HG03280 (cell line): ENCODE measurements around the gene ADAMTS17.

Experiments
- ATAC-seq: cut with Tn5 transposase; IDR thresholded peaks from one replicate; pipeline ENCODE4 v1.9.1; 2021; ENCODE audit warnings: mild to moderate bottlenecking, moderate library complexity; ENCODE audit not compliant: unreplicated experiment

ADAMTS17 gene

DNA sequence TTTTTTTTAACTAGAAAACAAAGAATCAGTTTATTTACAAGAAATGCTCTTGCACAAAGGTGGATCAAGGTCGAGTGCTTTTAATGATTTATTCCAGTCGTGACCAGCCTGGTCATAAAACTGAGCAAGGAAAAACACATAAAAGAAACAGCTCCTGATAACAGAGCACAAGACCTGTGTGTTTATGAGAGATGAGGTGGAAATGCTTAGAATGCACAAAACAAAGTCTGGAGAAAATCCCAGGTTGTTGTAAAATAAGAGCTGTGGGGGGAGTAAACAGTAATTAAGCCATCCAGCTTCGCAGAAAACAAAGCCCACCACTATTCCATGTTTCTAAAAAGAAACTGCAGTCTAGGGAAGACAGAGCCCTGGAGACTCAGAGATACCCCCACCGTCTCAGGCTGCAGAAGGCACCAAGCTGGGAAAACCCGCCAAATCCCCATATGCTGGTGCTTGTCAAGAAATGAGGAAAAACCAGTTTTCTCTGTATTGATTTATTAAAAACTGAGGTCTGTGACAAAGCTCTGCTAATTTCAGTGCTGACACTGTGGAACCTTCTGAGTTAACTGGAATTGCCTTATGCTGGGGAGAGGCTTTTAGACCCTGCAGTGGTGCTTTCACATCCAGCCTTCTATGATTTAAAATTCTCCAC is 139.3 kb downstream of the ADAMTS17 start:
- no peak for ATAC-seq

DNA sequence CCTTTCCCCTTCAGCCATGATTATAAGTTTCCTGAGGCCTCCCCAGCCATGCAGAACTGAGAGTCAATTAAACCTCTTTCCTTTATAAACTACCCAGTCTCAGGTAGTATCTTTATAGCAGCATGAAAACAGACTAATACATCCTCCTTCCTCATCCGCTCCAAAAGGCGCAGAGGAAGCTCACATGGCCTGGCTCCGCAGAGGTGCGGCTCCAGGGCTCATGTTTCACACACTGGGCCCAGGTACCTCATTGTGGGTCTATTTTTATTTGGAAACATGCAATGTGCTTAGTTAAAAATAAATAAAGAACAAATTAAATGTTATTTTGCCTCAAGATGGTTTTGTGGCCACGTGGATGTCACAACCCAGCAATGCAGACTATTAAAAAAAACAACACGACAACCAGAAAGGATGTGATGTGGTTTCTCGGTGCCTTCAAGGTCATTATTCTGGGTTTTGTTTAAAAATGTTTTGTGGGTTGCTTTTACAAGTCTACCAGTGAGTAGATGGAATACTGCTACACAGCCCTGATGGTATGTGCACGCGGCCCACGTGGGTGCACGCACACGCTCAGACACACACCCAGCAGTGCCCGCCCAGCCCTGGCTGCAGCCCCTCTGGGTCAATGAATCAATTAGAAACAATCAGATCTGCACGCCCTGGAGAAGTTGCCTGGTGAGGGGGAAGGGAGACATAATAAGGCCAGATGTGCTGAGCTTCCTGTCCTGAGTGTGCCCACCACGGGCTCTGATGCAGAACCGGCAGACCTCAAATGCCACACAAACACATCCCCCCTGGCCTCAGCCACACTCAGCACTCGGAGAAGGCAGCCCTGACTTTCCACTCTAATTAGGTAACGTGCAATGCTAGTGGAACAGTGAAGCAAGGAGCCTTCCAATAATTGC is 140.1 kb downstream of the ADAMTS17 start:
- no peak for ATAC-seq

DNA sequence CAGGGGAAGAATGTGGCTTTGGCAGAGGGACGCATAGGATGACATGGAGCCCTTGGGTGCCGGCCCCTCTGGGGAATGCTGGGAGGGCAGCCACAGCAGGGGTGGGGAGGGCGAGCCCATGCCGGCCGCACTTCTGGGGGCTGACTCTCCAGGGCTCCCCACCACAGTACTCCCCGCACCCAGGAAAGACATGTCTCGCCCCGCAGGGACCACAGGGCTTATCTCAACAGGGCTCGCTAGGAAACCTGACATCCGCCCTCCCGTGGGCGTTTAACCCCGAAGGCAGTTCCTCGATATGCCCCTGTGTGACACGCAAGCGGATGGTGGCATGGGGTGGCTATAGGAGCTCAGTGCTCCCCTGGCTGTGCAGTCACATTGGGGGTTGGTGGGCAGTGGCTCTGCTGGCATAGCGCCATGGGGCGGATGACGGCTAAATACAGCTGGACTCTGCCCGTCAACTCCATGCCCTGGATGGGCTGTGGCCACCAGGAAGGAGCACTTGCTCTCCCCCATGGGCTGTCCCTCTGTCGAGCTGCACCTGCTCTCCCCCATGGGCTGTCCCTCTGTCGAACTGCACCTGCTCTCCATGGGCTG is 141.4 kb downstream of the ADAMTS17 start:
- ATAC-seq, result no peak

GRCh38 chr15:100199711-100200286 is 142.0 kb downstream of the ADAMTS17 start:
- no peak for ATAC-seq

DNA sequence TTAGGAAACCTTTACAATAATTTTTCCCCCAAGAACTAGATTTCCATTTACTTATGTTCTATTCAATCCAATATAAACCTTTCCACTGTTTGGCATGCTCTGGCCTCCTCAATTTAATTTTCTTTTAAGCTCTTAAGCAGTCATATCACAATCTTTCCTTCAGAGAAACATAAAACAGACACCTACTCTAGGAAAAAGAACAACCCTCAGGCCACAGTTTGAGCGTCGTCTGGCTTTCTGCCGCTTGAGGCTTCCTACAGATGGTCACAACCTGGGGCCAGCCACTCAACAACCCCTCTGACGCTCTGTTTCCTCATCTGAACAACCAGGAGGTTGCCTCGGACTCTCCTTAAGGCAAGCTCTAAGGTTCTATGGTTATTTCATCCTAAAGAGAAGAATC is 143.3 kb downstream of the ADAMTS17 start:
- no peak for ATAC-seq

GRCh38 chr15:100196326-100197058 is 145.3 kb downstream of the ADAMTS17 start:
- no peak for ATAC-seq

GRCh38 chr15:100194996-100195395 is 146.8 kb downstream of the ADAMTS17 start:
- no peak for ATAC-seq

DNA sequence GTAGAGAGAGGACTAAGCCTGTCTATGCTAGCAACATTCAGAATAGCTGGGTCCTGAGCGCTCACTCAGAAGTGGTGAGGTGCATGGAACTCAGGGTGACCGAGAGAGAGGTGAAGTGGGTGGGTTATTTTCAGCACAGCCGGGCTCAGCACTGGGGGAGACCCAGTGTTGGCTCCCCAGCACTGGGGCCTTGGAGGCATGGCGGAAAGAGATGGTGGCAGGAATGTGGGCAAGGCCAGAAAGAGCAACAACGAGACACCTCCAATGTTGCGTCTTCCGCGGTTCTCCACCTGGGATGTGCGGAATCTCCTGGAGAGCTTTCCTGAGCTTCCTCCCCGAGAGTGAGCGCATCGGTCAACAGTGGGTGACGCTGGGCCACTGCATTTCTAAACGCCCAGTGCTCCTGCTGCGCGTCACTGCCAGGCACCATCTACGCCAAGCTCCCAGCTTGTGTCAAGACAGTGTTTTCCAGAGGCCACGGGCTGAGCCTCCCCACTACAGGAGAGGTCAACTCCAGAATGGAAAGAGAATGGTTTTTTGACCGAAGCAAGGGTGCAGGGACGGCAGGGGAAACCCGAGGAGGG is 148.4 kb downstream of the ADAMTS17 start:
- no peak for ATAC-seq

DNA sequence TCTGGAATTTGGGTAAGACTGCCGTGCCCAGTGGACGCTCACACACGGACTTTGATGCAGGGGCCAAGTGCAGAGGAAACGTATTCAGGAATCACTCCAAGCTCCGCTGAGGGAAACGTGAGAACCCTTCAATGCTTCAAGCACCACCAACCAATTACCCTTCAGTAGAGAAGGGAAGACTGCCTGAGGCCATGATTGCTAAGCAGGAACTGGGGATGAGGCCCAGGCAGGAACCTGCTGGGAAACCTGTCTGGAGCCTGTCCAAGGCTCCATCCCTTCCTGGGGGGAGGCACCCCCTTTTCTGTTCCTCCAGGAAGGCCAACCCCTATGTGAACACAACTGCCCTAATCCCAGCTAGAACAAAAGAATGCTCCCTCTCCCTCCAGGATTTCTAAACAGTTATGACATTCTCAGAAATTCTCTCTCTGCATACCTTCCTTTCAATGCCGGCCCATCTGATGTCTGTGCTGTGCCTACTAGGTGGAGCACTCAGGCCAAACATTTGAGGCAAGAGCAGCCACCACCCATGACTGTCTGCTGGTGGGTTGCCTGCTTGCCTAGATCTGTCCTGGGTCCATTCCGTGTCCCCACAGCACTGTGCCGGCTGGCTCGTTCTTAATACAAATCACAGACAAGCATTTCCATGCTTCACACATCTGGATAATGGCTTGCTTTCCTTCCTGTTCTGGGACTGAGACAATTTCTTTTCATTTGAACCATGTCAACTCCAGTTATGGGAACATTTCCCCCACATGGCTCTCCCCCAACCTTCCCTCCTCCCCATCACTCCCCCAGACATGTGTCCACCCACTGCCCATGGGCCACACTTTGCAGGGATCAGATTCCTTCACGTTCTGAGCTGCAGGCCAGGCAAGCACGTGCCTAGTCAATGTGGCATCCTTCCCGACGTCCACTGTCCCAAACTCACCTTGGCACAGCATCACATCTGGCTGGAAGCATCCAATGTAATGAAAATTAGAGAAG is 149.4 kb downstream of the ADAMTS17 start:
- no peak for ATAC-seq

DNA sequence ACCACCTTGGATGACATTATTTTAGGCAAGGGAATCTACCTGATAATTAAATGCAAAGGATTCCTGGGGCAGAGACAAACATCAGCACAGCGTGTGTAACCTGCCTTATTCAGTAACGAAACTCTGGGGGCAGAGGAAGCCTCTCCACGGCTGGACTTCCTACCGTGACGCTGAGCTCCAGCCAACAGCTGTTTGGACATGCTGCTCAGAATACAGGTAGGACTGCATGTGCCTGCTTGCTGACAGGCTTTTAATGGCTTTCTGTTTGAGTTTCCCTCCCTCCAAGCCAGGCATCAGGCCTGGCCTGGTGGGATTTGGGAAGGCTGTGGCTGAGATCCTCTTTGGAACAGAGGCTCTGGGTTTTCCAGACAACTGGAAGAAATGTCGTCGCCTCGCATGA is 150.6 kb downstream of the ADAMTS17 start:
- no peak for ATAC-seq

DNA sequence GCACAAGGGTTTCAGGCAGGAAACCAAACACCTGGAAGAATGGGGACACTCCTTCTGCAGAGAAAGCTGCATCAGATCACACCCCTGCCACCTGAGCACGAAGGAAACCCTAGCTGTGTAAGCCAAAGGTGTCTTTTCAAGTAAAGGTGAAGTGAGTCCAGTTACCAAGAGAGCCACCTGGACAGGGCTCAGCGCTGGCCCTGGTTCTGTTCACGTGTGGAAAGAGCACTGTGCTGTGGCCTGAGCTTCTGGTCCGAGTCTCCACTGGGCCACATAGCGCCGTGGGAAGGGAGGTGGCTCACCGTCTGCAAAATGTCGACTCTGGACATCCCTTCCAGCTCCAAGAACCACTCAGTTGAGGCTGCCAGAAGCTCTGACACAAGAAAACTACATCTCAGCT is 151.1 kb downstream of the ADAMTS17 start:
- ATAC-seq, result no peak

- no peak for ATAC-seq
Observed at GRCh38 chr15:100189849-100190248, 151.9 kb downstream of the ADAMTS17 start.

GRCh38 chr15:100189319-100189718 is 152.5 kb downstream of the ADAMTS17 start:
- no peak for ATAC-seq

- ATAC-seq, result no peak
Observed at GRCh38 chr15:100187677-100188076, 154.1 kb downstream of the ADAMTS17 start.

- ATAC-seq, result no peak
Observed at GRCh38 chr15:100186960-100187359, 154.8 kb downstream of the ADAMTS17 start.

DNA sequence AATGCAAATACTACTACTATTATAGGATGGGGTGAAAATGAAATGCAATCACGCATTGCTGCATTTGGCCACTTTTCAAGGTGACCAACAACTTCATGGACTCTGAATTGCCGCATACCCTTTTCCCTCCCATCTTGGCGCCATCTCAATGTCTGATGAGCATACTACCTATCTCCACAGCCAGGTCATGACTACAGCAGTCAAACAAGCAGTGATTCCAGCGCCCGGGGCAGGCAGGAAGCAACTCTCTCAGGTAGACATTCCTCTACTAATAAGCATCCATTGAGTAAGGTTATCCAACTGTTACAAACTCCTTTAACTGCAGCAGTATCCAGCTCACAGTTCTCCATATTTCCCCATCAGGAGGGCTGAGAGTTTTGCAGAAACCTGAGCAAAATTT is 155.4 kb downstream of the ADAMTS17 start:
- ATAC-seq, result no peak

DNA sequence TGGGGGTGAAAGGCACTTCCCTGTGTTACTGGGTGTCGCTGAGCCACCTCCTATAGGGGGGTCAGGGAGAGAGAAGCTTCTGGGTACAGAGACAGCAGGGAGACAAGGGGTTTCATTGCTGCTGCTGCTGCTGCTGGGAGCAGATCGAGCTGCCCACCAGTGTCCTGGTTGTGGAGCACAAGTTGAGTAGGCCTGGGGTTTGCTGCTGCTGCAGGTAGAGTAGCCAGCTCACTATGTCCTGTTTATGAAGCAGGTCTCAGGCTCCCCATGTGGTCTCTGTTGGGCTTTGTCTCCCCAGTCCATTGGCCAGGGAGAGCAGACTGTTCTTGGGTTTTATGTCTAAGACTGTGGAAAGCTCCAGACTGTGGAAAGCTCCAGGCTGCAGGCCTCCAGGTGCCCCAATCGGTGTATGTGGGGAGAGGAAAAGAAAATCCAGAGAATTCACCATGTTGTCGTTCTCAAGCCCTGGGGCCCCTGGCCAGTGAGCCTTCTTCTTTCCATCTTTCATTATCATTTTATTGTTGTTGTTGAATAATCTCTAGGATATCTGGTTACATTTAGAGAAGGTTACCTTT is 157.8 kb downstream of the ADAMTS17 start:
- ATAC-seq, result no peak

- ATAC-seq, result no peak
Observed at GRCh38 chr15:100180921-100181320, 160.9 kb downstream of the ADAMTS17 start.
